ENCODE measurements around the gene DNAAF6. TPM values are rescaled to one million over a fixed set of nuclear protein-coding genes. Genes with fewer than 3 reads are reported as not detected.
A peak's percentile ranks its signal among the peaks of the same experiment; 100 is the strongest.
"Not testable (repeated sequence)": the region's sequence is repeated elsewhere in the genome, so short reads cannot be mapped to it uniquely, and the experiment has no call there.

The DNAAF6 gene
- not detected for total RNA-seq

- DNase-seq (ENCODE audit: low spot score in 2 of 2), result peak; percentile 63 to 77
- Histone ChIP-seq H3K27me3 (no peaks in the 10 kb centered on the region), H3K9me3 (no peaks in the 10 kb centered on the region), H3K27ac (no peak within 1 kb of the TSS), H3K36me3 (no peaks in the 10 kb centered on the region), H3K4me3 (peak within 1 kb of the TSS; percentile 50), H3K4me1 (no peaks in the 10 kb centered on the region)
- TF ChIP-seq POLR2AphosphoS5 (IDR thresholded peaks at IDR 0.05), result no peak
- no peak for TF ChIP-seq EP300 (IDR thresholded peaks at IDR 0.05)
- TF ChIP-seq CTCF (IDR thresholded peaks at IDR 0.05), result no peak
- no peak for TF ChIP-seq POLR2A (IDR thresholded peaks at IDR 0.05)
- 40% methylated on average over 59 of the region's 66 CpGs for WGBS
Observed at GRCh38 chrX:107205770-107206696, at the start of gene DNAAF6, which contains the start of gene NUP62CL. DNAAF6 (plus strand) TSS chrX:107206611; CDS start chrX:107212876, 6,265 bp downstream. NUP62CL (minus strand) TSS chrX:107206433; CDS start chrX:107175146, 31,287 bp downstream.

- DNase-seq (ENCODE audit: low spot score in 2 of 2); H3K4me1 ChIP-seq; H3K4me3 ChIP-seq; H3K27ac ChIP-seq; H3K27me3 ChIP-seq; H3K9me3 ChIP-seq; H3K36me3 ChIP-seq: not testable (repeated sequence)
- 60% methylated on average over 1 of the region's 4 CpGs for WGBS
Observed at GRCh38 chrX:107157618-107158017, 48.8 kb upstream of the DNAAF6 start.

- Histone ChIP-seq H3K36me3 (no peaks in the 10 kb centered on the region), H3K4me1 (no peaks in the 10 kb centered on the region), H3K4me3 (no peak overlapping the region), H3K27ac (no peak overlapping the region), H3K27me3 (no peaks in the 10 kb centered on the region), H3K9me3 (no peaks in the 10 kb centered on the region)
- 83% methylated on average over 3 of the region's 3 CpGs for WGBS
- DNase-seq (ENCODE audit: low spot score in 2 of 2), result no peak
- no peak for TF ChIP-seq CTCF (IDR thresholded peaks at IDR 0.05)
- TF ChIP-seq POLR2A (IDR thresholded peaks at IDR 0.05), result no peak
- no peak for TF ChIP-seq EP300 (IDR thresholded peaks at IDR 0.05)
- no peak for TF ChIP-seq POLR2AphosphoS5 (IDR thresholded peaks at IDR 0.05)
Observed at GRCh38 chrX:107167163-107167921, 39.1 kb upstream of the DNAAF6 start.

GRCh38 chrX:107168257-107168656 lies 38.2 kb upstream of the DNAAF6 start:
- Histone ChIP-seq H3K9me3 (no peaks in the 10 kb centered on the region), H3K27ac (no peak overlapping the region), H3K4me1 (no peaks in the 10 kb centered on the region), H3K36me3 (no peaks in the 10 kb centered on the region), H3K4me3 (no peak overlapping the region), H3K27me3 (no peaks in the 10 kb centered on the region)
- TF ChIP-seq CTCF (IDR thresholded peaks at IDR 0.05) (no peak), EP300 (IDR thresholded peaks at IDR 0.05) (no peak), POLR2A (IDR thresholded peaks at IDR 0.05) (no peak), POLR2AphosphoS5 (IDR thresholded peaks at IDR 0.05) (no peak)
- DNase-seq (ENCODE audit: low spot score in 2 of 2), result no peak

GRCh38 chrX:107168712-107169111 lies 37.7 kb upstream of the DNAAF6 start:
- Histone ChIP-seq H3K36me3 (no peaks in the 10 kb centered on the region), H3K27me3 (no peaks in the 10 kb centered on the region), H3K9me3 (no peaks in the 10 kb centered on the region), H3K4me1 (no peaks in the 10 kb centered on the region), H3K4me3 (no peak overlapping the region), H3K27ac (no peak overlapping the region)
- no peak for TF ChIP-seq CTCF (IDR thresholded peaks at IDR 0.05)
- no peak for TF ChIP-seq EP300 (IDR thresholded peaks at IDR 0.05)
- TF ChIP-seq POLR2AphosphoS5 (IDR thresholded peaks at IDR 0.05), result no peak
- no peak for DNase-seq (ENCODE audit: low spot score in 2 of 2)
- 68% methylated on average over 1 of the region's 1 CpG for WGBS

Data from suprapubic skin (tissue), 4 donors.